NT2/D1 (cell line): ENCODE data around the gene NPL.
A peak's percentile ranks its signal among the peaks of the same experiment; 100 is the strongest.

ENCODE experiments used
- DNase-seq: peaks from one replicate; pipeline ENCODE4 v3.0.0-alpha.2; 2011; ENCODE audit warnings: low read depth, low spot score
- H3K27me3 ChIP-seq: 2 replicates; pipeline ENCODE4 v1.6.0; 2011; ENCODE audit warnings: mild to moderate bottlenecking; ENCODE audit not compliant: insufficient read length, insufficient read depth
- H3K36me3 ChIP-seq: 2 replicates; pipeline ENCODE4 v1.6.1; 2011; ENCODE audit warnings: mild to moderate bottlenecking, low read length, mixed read lengths; ENCODE audit not compliant: insufficient read depth, insufficient read length
- H3K4me1 ChIP-seq: 2 replicates; pipeline ENCODE4 v1.5.1; 2011; ENCODE audit not compliant: insufficient read depth, insufficient read length
- H3K4me3 ChIP-seq: 2 replicates; pipeline ENCODE4 v1.5.1; 2011; ENCODE audit warnings: low read depth; ENCODE audit not compliant: insufficient read length
- H3K9ac ChIP-seq: 2 replicates; pipeline ENCODE4 v1.6.0; 2011; ENCODE audit warnings: low read depth; ENCODE audit not compliant: insufficient read length
- H3K9me3 ChIP-seq: 2 replicates; pipeline ENCODE4 v1.5.1; 2011; ENCODE audit warnings: mild to moderate bottlenecking, low read length; ENCODE audit not compliant: insufficient read depth
- SUZ12 ChIP-seq: IDR thresholded peaks from 2 replicates; pipeline ENCODE4 v1.6.1; 2011; ENCODE audit not compliant: insufficient read length, insufficient read depth; ENCODE audit errors: extremely low read depth
- YY1 ChIP-seq: IDR thresholded peaks from 2 replicates; pipeline ENCODE4 v1.6.1; 2011; ENCODE audit not compliant: insufficient read length, insufficient read depth
- ZNF274 ChIP-seq: IDR thresholded peaks from 2 replicates; pipeline ENCODE4 v1.6.1; 2011; ENCODE audit warnings: mild to moderate bottlenecking, low read depth, low read length

Gene NPL, protein sequence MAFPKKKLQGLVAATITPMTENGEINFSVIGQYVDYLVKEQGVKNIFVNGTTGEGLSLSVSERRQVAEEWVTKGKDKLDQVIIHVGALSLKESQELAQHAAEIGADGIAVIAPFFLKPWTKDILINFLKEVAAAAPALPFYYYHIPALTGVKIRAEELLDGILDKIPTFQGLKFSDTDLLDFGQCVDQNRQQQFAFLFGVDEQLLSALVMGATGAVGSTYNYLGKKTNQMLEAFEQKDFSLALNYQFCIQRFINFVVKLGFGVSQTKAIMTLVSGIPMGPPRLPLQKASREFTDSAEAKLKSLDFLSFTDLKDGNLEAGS

DNA sequence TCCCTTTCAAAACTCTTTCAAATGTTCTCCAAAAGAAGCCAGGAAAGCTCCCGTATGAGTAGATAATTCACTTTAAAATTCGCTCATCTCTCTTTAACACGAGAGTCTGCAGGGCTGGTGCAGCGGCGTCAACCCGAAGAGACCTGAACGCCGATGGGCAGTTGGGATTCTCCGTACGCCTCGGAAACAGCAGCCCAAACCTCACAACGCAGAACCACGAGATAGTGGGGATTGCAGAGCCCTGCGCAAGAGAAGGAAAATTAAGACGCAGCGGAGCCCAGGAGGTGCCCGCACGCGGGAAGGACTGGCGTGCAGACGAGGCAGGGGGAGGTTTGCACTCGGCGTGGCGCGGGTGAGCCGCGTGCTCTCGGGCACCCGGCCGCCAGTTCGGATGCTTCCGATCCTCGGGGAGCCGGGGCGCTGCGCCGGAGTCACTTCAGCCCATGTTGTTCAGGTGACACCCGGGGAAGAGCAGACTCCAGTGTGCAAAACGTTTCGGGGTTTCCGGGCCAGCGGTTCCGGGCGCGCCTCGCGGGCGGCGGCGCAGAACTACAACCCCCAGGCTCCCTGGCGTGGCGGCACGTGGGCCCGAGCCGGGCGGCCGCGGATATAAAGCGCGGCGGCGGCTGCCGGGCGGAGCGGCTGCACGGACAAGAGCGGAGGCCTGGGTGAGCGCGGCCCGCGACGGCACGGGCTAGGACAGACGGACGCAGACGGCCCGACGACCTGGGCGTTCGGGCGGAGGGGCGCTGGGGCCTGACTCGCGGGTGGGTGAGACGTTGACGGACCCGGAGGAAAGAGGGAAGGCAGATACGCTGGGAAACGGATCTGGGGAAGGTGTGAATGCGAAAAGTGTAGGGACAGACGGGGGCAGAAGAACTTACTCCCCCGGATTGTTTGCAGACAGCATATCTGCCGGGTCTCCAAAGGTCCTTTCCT lies at the start of gene NPL:
NPL (plus strand) TSS at position 636 of the 939 bp plus-strand sequence. CDS start 4,599 bp downstream, outside the sequence.
- peaks cover 36% of the 10 kb centered on the region for H3K27me3 ChIP-seq
- DNase-seq, result peak; percentile 66
- H3K4me1 ChIP-seq, result no peaks in the 10 kb centered on the region
- peak within 1 kb of the TSS; percentile 86 for H3K9ac ChIP-seq
- peak within 1 kb of the TSS; percentile 63 for H3K4me3 ChIP-seq
- peaks cover 3% of the 10 kb centered on the region for H3K36me3 ChIP-seq
- peak; percentile 95 for TF ChIP-seq SUZ12
- TF ChIP-seq YY1, result no peak
- TF ChIP-seq ZNF274, result no peak
- H3K9me3 ChIP-seq, result no peaks in the 10 kb centered on the region

- TF ChIP-seq YY1 (no peak), SUZ12 (no peak), ZNF274 (no peak)
- no peak for DNase-seq
- H3K9me3 ChIP-seq, result peaks cover 19% of the 10 kb centered on the region
These were observed 49.5 kb upstream of the NPL start for GRCh38 chr1:182740120-182740519.

DNA sequence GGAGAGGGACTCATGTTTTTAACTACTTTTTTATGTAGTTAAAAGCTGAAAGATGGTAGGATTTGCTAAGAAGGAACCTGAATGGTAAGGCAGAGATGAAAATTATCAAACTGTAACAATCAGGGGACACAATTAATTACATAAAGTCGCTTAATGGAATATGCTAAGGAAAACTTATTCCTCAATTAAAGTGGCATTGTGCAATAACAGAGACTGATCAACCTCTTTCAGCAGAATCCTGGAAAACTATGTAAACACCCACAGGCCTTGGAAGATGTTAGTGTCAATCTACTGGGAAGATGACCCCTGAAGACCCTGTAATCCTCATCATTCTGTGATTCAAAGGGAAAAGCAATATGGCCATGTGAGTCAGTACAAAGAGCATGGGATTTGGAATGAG lies 46.8 kb upstream of the NPL start:
- peaks cover 5% of the 10 kb centered on the region for H3K4me1 ChIP-seq
- H3K9me3 ChIP-seq, result peaks cover 8% of the 10 kb centered on the region
- no peak for TF ChIP-seq YY1
- TF ChIP-seq ZNF274, result no peak

More at GRCh38 chr1:182740120-182740519, 49.5 kb upstream of the NPL start:
- no peaks in the 10 kb centered on the region for H3K27me3 ChIP-seq
- H3K9ac ChIP-seq, result no peak overlapping the region
- no peak overlapping the region for H3K4me3 ChIP-seq
- H3K36me3 ChIP-seq, result no peaks in the 10 kb centered on the region
- peaks cover 5% of the 10 kb centered on the region for H3K4me1 ChIP-seq

DNA sequence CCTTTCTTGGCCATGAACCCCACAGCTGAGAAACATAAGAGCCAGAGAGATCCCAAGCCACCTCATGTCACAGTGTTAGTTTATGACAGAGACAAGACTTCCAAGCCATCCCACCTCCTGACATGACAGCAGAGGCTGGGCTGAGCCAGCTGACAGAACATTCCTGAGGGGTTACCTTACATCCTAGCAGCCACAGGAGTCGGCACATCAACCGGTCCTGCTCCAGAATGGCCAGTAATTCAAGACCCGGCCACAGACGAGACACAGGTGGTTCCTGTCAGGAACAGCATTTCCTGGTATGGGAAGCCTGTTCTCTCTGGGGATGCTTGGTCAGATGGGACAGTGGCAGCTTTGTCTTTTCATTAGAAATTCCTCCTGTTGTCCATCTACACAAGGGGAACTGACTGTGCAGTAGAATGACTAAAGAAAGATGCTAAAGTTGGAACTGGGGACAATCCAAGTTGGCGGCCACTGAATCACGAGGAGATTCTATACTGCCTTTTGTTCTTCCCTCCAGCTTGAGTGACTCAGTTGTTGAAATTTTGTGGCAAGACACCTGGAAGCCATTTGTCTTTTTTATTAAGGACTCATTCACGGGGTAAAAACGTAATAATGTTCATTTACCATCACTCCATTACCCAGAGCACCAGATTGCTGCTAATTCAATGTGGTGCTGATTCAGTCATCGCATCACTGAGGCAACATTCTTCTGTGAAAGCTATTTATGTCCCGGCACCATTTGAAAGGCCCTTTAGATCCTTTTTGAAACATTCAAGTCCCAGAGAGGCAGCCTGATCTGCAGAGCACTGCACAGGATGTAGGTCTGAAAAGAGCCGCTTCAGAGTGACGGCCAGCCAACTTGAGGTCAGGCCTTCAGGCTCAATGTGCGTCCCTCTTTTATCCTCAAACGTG lies 37.2 kb upstream of the NPL start:
- TF ChIP-seq ZNF274, result no peak
- no peak for TF ChIP-seq SUZ12
- no peak for TF ChIP-seq YY1
- H3K9ac ChIP-seq, result no peak overlapping the region
- no peaks in the 10 kb centered on the region for H3K9me3 ChIP-seq
- no peaks in the 10 kb centered on the region for H3K27me3 ChIP-seq
- no peaks in the 10 kb centered on the region for H3K36me3 ChIP-seq
- no peak for DNase-seq
- H3K4me3 ChIP-seq, result no peak overlapping the region
- peaks cover 3% of the 10 kb centered on the region for H3K4me1 ChIP-seq

More for the DNA sequence above, 46.8 kb upstream of the NPL start:
- Histone ChIP-seq H3K9ac (no peak overlapping the region), H3K36me3 (no peaks in the 10 kb centered on the region), H3K27me3 (no peaks in the 10 kb centered on the region), H3K4me3 (no peak overlapping the region)
- no peak for DNase-seq

GRCh38 chr1:182754087-182754486 lies 35.5 kb upstream of the NPL start:
- no peak for DNase-seq
- no peak for TF ChIP-seq SUZ12
- no peak for TF ChIP-seq YY1
- TF ChIP-seq ZNF274, result no peak
- no peaks in the 10 kb centered on the region for H3K27me3 ChIP-seq

DNA sequence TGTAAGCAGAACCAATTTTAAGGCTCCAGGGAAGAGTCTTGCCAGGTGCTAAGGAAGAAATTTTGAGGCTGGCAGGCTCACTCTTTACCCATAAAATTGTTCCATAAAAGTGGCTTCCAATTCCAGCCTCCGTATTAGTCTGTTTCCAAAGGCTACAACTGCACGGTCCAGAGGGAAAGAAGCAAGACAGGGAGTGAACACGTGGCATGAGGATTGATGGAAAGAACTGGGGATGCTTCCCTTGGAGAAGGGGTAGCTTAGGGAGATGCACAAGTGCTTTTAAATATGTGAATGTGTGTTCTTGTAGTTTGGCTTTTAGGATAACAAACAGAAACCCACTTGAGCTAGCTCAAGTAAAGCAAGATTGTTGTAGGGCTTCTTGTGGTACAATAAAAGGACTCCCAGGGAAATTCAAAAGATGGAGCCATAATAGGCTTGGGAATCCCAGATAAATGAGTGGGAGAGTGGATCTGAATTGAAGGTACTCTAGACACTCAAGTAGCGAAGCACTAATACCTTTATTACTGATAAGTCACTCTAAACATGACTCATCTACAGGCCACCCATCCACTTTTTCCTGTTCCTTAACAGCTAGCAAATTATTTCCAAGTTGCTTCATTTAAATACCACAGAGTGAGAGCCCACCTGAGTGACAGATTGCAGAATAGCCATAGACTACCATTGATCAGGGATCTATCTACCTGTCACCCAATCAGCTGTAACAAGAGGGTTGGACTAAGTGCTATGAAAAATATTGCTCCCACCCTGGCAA lies 34.8 kb upstream of the NPL start:
- Histone ChIP-seq H3K4me3 (no peak overlapping the region), H3K36me3 (no peaks in the 10 kb centered on the region), H3K4me1 (peaks cover 3% of the 10 kb centered on the region), H3K27me3 (no peaks in the 10 kb centered on the region), H3K9me3 (no peaks in the 10 kb centered on the region), H3K9ac (no peak overlapping the region)
- DNase-seq, result no peak
- TF ChIP-seq YY1 (no peak), ZNF274 (no peak), SUZ12 (no peak)

More at GRCh38 chr1:182754087-182754486, 35.5 kb upstream of the NPL start:
- H3K9me3 ChIP-seq, result no peaks in the 10 kb centered on the region
- H3K36me3 ChIP-seq, result no peaks in the 10 kb centered on the region
- peaks cover 3% of the 10 kb centered on the region for H3K4me1 ChIP-seq
- no peak overlapping the region for H3K4me3 ChIP-seq
- H3K9ac ChIP-seq, result no peak overlapping the region
